Neuronal stem cell (in vitro differentiated cells): Measurements from ENCODE around the gene CD200.

Source experiments
- DNase-seq: peaks from one replicate; pipeline ENCODE4 v3.0.0-alpha.2; 2013; ENCODE audit warnings: low spot score
- H2AFZ ChIP-seq: one replicate; pipeline ENCODE4 v1.6.1; 2013; ENCODE audit warnings: mild to moderate bottlenecking, low read length, inconsistent platforms
- H2AK5ac ChIP-seq: 2 replicates; pipeline ENCODE4 v1.6.1; 2013; ENCODE audit warnings: low read depth, mild to moderate bottlenecking, inconsistent platforms, low read length, moderate library complexity, mixed read lengths
- H2BK120ac ChIP-seq: 2 replicates; pipeline ENCODE4 v1.6.1; 2013; ENCODE audit warnings: low read depth, mild to moderate bottlenecking, inconsistent platforms, low read length, moderate library complexity, mixed read lengths
- H2BK12ac ChIP-seq: one replicate; pipeline ENCODE4 v1.6.1; 2013; ENCODE audit warnings: low read length, inconsistent platforms
- H2BK15ac ChIP-seq: 2 replicates; pipeline ENCODE4 v1.6.1; 2013; ENCODE audit warnings: mild to moderate bottlenecking, low read length, inconsistent platforms, mixed read lengths
- H2BK5ac ChIP-seq: one replicate; pipeline ENCODE4 v1.6.1; 2013; ENCODE audit warnings: inconsistent platforms, mild to moderate bottlenecking, low read length, moderate library complexity
- H3K14ac ChIP-seq: one replicate; pipeline ENCODE4 v1.6.1; 2013; ENCODE audit warnings: low read length, inconsistent platforms
- H3K18ac ChIP-seq: 2 replicates; pipeline ENCODE4 v1.6.1; 2013; ENCODE audit warnings: low read length, inconsistent platforms
- H3K23ac ChIP-seq: 2 replicates; pipeline ENCODE4 v1.6.1; 2013; ENCODE audit warnings: low read depth, mild to moderate bottlenecking, mixed read lengths, low read length, inconsistent platforms; ENCODE audit not compliant: poor library complexity
- H3K27ac ChIP-seq: replicated peaks from 3 replicates; pipeline ENCODE4 v1.5.1; 2013; ENCODE audit warnings: low read length, inconsistent platforms
- H3K27me3 ChIP-seq, 3 experiments: 2 replicates each; pipeline ENCODE4 v1.6.1; 2013; ENCODE audit warnings: low read length in 3 of 3, mild to moderate bottlenecking in 2 of 3, inconsistent platforms in 1 of 3, low read depth in 1 of 3, mixed read lengths in 1 of 3, moderate library complexity in 1 of 3; ENCODE audit not compliant: control insufficient read depth in 3 of 3, insufficient read depth in 3 of 3
- H3K36me3 ChIP-seq, 2 donors: replicated peaks in 1 of 2; 2 replicates each; pipeline ENCODE4 v1.6.1; 2013; ENCODE audit warnings: low read length in 2 of 2; ENCODE audit not compliant: control insufficient read depth in 2 of 2, insufficient read depth in 2 of 2
- H3K4ac ChIP-seq: 2 replicates; pipeline ENCODE4 v1.6.1; 2013; ENCODE audit warnings: inconsistent platforms, mild to moderate bottlenecking, low read length, moderate library complexity
- H3K4me1 ChIP-seq, 2 donors: 1 replicate in 1 of 2; 2 replicates in 1 of 2; pipeline ENCODE4 v1.6.1; 2013; ENCODE audit warnings: low read length in 2 of 2, low read depth in 1 of 2; ENCODE audit not compliant: control insufficient read depth in 2 of 2, insufficient read depth in 1 of 2
- H3K4me2 ChIP-seq: one replicate; pipeline ENCODE4 v1.6.1; 2013; ENCODE audit warnings: mild to moderate bottlenecking, low read length, inconsistent platforms; ENCODE audit not compliant: insufficient read depth, poor library complexity, severe bottlenecking
- H3K4me3 ChIP-seq, 2 donors: 2 replicates each; pipeline ENCODE4 v1.5.1; 2013; ENCODE audit warnings: low read length in 2 of 2, mild to moderate bottlenecking in 2 of 2, inconsistent platforms in 1 of 2, moderate library complexity in 1 of 2
- H3K79me1 ChIP-seq: one replicate; pipeline ENCODE4 v1.6.1; 2013; ENCODE audit warnings: low read depth, mild to moderate bottlenecking, inconsistent platforms, low read length, moderate library complexity
- H3K9ac ChIP-seq: one replicate; pipeline ENCODE4 v1.6.1; 2013; ENCODE audit warnings: mild to moderate bottlenecking, low read depth, low read length, inconsistent platforms; ENCODE audit not compliant: poor library complexity
- H3K9me3 ChIP-seq, 2 donors: replicated peaks in 1 of 2; 2 replicates each; pipeline versions ENCODE3 to v1.6.1; 2013; ENCODE audit warnings: low read length in 2 of 2, mild to moderate bottlenecking in 2 of 2, inconsistent platforms in 1 of 2, low read depth in 1 of 2, mixed read lengths in 1 of 2, moderate library complexity in 1 of 2; ENCODE audit not compliant: control insufficient read depth in 2 of 2, insufficient read depth in 1 of 2
- H4K8ac ChIP-seq: one replicate; pipeline ENCODE4 v1.6.1; 2013; ENCODE audit warnings: low read depth, mild to moderate bottlenecking, inconsistent platforms, low read length, moderate library complexity
- H4K91ac ChIP-seq: one replicate; pipeline ENCODE4 v1.6.1; 2013; ENCODE audit warnings: low read length, low read depth, mild to moderate bottlenecking, inconsistent platforms; ENCODE audit not compliant: poor library complexity
- WGBS, 2 donors: extraction: QIAGEN DNeasy Blood & Tissue Kit; methylation state at CpG; one replicate each; pipeline ENCODE4 v1.1.7; 2013; ENCODE audit warnings: missing lambda C conversion rate in 2 of 2, mixed read lengths in 1 of 2; ENCODE audit not compliant: insufficient read length in 2 of 2, insufficient replicate concordance in 1 of 2; ENCODE audit errors: extremely low coverage in 2 of 2; 5-methylcytosine and 5-hydroxymethylcytosine counted together

CD200 gene

GRCh38 chr3:112341386-112341785, 8.4 kb downstream of the CD200 start:
- Histone ChIP-seq H3K23ac (no peak overlapping the region), H4K8ac (no peak overlapping the region), H3K27ac (no peak overlapping the region), H3K14ac (no peak overlapping the region), H3K27me3 (no peaks in the 10 kb centered on the region), H3K9ac (no peak overlapping the region), H2AFZ (no peak overlapping the region), H2AK5ac (no peak overlapping the region), H3K4ac (no peak overlapping the region), H3K18ac (no peak overlapping the region), H3K79me1 (peaks cover 4% of the 10 kb centered on the region), H2BK15ac (no peak overlapping the region), H2BK5ac (no peak overlapping the region), H3K9me3 (peaks cover 2 to 47% of the 10 kb centered on the region in 2 donors), H3K4me3 (no peak overlapping the region), H2BK12ac (no peak overlapping the region), H4K91ac (no peak overlapping the region), H2BK120ac (no peak overlapping the region), H3K4me1 (peaks cover 0 to 12% of the 10 kb centered on the region in 2 donors), H3K36me3 (peaks cover 16 to 63% of the 10 kb centered on the region in 2 donors), H3K4me2 (no peak overlapping the region)
- no CpG with 5 or more reads among the region's 2 CpGs for WGBS, 2 donors
- no peak for DNase-seq

GRCh38 chr3:112345681-112346080, 12.7 kb downstream of the CD200 start:
- H3K9ac ChIP-seq: no peak overlapping the region
- H2AFZ ChIP-seq: no peak overlapping the region
- H4K8ac ChIP-seq: no peak overlapping the region
- no peak overlapping the region for H3K4me3 ChIP-seq
- H2BK5ac ChIP-seq: no peak overlapping the region
- H3K4me2 ChIP-seq: no peak overlapping the region
- H2AK5ac ChIP-seq: no peak overlapping the region
- no peak overlapping the region for H2BK120ac ChIP-seq
- H3K27me3 ChIP-seq: no peaks in the 10 kb centered on the region
- no peak overlapping the region for H3K4ac ChIP-seq
- no peak for DNase-seq
- peaks cover 28 to 91% of the 10 kb centered on the region in 2 donors for H3K36me3 ChIP-seq
- H2BK12ac ChIP-seq: no peak overlapping the region
- WGBS, 2 donors: no CpG with 5 or more reads among the region's 2 CpGs
- peaks cover 4 to 9% of the 10 kb centered on the region in 2 donors for H3K4me1 ChIP-seq
- H3K79me1 ChIP-seq: peaks cover 4% of the 10 kb centered on the region
- H2BK15ac ChIP-seq: no peak overlapping the region
- no peak overlapping the region for H3K27ac ChIP-seq
- no peak overlapping the region for H3K18ac ChIP-seq
- H3K9me3 ChIP-seq: peaks cover 2 to 43% of the 10 kb centered on the region in 2 donors
- H3K14ac ChIP-seq: no peak overlapping the region
- no peak overlapping the region for H3K23ac ChIP-seq
- no peak overlapping the region for H4K91ac ChIP-seq

GRCh38 chr3:112346491-112347122, 13.7 kb downstream of the CD200 start:
- Histone ChIP-seq H3K4me1 (peaks cover 6 to 18% of the 10 kb centered on the region in 2 donors), H3K27ac (no peak overlapping the region), H3K9me3 (peaks cover 2 to 37% of the 10 kb centered on the region in 2 donors), H3K4me2 (no peak overlapping the region), H3K4ac (no peak overlapping the region), H4K91ac (no peak overlapping the region), H2AFZ (no peak overlapping the region), H4K8ac (no peak overlapping the region), H3K18ac (no peak overlapping the region), H3K79me1 (peaks cover 4% of the 10 kb centered on the region), H3K36me3 (peaks cover 28 to 84% of the 10 kb centered on the region in 2 donors), H2AK5ac (no peak overlapping the region), H2BK5ac (no peak overlapping the region), H3K14ac (no peak overlapping the region), H3K27me3 (no peaks in the 10 kb centered on the region), H2BK12ac (no peak overlapping the region), H3K9ac (no peak overlapping the region), H2BK120ac (no peak overlapping the region), H2BK15ac (no peak overlapping the region), H3K23ac (no peak overlapping the region), H3K4me3 (no peak overlapping the region)
- no CpG with 5 or more reads among the region's 3 CpGs for WGBS, 2 donors
- DNase-seq: no peak

GRCh38 chr3:112348943-112349342, 16.0 kb downstream of the CD200 start:
- Histone ChIP-seq H3K14ac (no peak overlapping the region), H3K4ac (no peak overlapping the region), H3K36me3 (peaks cover 26 to 89% of the 10 kb centered on the region in 2 donors), H2BK12ac (no peak overlapping the region), H3K4me3 (no peak overlapping the region), H4K91ac (no peak overlapping the region), H3K79me1 (peaks cover 4% of the 10 kb centered on the region), H3K23ac (no peak overlapping the region), H3K9ac (no peak overlapping the region), H4K8ac (no peak overlapping the region), H2BK15ac (no peak overlapping the region), H2AK5ac (no peak overlapping the region), H3K4me1 (peaks cover 8 to 22% of the 10 kb centered on the region in 2 donors), H2BK120ac (no peak overlapping the region), H3K4me2 (no peak overlapping the region), H3K27me3 (no peaks in the 10 kb centered on the region), H2AFZ (no peak overlapping the region), H3K18ac (no peak overlapping the region), H3K9me3 (peaks cover 0 to 19% of the 10 kb centered on the region in 2 donors), H2BK5ac (no peak overlapping the region), H3K27ac (no peak overlapping the region)
- no peak for DNase-seq
- no CpG with 5 or more reads among the region's 1 CpG for WGBS, 2 donors
